Omental fat pad (tissue), 4 donors: Measurements from ENCODE around the gene ITPRID1. TPM values are rescaled to one million over a fixed set of nuclear protein-coding genes. Genes with fewer than 3 reads are reported as not detected.

Source experiments
- ATAC-seq: fragments of 150-250 bp; one replicate; pipeline ENCODE4 v1.9.1; 2016; ENCODE audit warnings: mild to moderate bottlenecking, moderate library complexity; ENCODE audit not compliant: low FRiP score
- DNase-seq: peaks from one replicate; pipeline ENCODE4 v3.0.0-alpha.2; 2019; ENCODE audit warnings: low spot score
- total RNA-seq, 4 donors: library from RNA; depleted of rRNA; stranded (reverse); fragments of >200 nt; gene quantifications; one replicate each; pipeline ENCODE4 v1.1.0, GENCODE V29; 2016
- TF ChIP-seq, protein P1 (sequence below), 3 donors: fragments of 450-650 bp; IDR thresholded peaks; one replicate each; pipeline ENCODE4 v1.5.1; 2016 to 2017; ENCODE audit warnings: antibody characterized with exemption in 3 of 3, mild to moderate bottlenecking in 3 of 3, moderate library complexity in 2 of 3

ITPRID1 gene
- total RNA-seq, 4 donors from 2014 or later = not detected

DNA sequence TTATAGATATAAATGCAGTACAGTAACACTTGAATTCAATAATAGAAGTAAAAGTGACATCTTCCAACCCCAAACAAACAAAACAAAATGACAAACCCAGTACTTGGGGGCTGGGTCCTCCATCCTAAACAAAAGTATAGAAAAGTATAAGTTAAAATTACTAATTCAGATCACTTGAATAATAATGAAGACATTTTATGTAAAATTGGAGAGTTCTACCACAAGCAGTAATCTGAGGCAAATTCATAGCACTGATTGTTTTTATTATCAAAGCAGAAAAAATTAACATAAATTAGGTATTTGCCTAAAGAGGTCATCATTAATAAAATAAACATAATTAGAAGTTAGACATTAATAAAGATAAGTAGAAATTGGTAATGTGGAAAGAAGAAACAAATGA, 81.5 kb downstream of the ITPRID1 start:
- DNase-seq (no peak), ATAC-seq (no peak)
- TF ChIP-seq, protein P1, sequence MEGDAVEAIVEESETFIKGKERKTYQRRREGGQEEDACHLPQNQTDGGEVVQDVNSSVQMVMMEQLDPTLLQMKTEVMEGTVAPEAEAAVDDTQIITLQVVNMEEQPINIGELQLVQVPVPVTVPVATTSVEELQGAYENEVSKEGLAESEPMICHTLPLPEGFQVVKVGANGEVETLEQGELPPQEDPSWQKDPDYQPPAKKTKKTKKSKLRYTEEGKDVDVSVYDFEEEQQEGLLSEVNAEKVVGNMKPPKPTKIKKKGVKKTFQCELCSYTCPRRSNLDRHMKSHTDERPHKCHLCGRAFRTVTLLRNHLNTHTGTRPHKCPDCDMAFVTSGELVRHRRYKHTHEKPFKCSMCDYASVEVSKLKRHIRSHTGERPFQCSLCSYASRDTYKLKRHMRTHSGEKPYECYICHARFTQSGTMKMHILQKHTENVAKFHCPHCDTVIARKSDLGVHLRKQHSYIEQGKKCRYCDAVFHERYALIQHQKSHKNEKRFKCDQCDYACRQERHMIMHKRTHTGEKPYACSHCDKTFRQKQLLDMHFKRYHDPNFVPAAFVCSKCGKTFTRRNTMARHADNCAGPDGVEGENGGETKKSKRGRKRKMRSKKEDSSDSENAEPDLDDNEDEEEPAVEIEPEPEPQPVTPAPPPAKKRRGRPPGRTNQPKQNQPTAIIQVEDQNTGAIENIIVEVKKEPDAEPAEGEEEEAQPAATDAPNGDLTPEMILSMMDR (IDR thresholded peaks at IDR 0.05) = no peak

DNA sequence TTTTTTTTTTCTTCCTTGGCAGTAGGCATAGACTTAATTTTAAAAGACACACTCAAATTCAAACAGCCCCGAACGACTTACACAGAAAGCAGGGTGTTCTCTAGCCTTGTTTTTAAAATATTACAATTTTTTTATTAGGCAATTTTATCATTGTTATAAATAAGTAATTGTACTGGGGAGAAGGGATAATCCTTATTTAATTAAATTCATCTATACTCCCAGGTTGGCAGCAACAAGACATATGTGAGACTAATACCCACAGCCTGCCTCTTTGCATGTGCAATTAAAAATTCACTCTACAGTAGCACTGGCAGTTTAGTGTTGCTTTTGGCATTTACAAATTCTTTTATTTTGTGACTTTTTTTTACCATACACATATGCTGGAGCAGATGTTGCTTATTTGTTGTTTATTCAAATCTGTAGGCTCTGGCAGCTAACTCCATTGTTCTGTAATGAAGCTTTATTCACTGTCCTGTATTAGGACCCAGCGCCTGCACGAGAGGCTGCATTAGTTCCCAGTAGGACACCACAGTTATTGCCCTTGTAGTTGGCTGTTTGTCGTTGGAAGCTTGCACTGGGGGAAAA, 88.2 kb downstream of the ITPRID1 start:
- TF ChIP-seq, protein P1 (IDR thresholded peaks at IDR 0.05) = no peak
- no peak for ATAC-seq
- DNase-seq = no peak

DNA sequence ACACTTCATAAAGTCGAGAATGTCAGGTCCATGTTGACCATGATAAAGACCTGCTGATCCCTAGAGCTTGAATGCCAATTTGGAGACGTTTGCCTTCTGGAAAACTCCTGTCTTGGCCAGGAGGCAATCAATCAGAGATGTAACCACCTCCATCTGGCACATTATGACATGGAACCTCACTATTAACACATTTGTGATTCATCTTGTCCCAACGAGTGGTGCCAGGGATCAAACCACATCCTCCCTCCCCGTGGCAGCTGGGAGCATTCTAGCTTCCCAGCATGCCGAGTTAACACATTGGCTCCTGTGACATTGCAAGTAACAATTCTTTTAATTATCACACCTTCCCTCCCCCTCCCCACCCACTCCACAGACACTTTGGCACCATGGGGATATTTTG, 89.2 kb downstream of the ITPRID1 start:
- TF ChIP-seq, protein P1 (IDR thresholded peaks at IDR 0.05) = no peak
- DNase-seq (no peak), ATAC-seq (no peak)

DNA sequence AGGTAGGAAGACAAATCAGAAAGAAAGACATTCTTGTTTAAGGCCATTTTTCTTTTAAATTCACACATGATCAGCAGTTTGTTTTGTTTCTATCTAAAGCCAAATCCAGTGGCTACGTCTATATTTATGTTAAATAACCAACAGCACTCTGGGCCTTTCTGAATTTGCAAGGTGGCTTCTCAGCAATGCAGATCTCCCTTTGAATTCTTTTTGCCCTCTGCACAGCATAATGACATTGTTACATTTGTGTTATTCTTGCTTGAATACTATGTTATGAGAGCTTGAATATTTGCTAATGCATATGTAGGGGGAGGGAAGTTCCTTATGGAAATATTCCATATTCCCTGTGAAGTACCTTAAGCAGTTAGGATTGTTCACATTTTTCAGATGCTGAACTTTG, 99.7 kb downstream of the ITPRID1 start:
- ATAC-seq (no peak), DNase-seq (no peak)
- TF ChIP-seq, protein P1 (IDR thresholded peaks at IDR 0.05) = no peak

DNA sequence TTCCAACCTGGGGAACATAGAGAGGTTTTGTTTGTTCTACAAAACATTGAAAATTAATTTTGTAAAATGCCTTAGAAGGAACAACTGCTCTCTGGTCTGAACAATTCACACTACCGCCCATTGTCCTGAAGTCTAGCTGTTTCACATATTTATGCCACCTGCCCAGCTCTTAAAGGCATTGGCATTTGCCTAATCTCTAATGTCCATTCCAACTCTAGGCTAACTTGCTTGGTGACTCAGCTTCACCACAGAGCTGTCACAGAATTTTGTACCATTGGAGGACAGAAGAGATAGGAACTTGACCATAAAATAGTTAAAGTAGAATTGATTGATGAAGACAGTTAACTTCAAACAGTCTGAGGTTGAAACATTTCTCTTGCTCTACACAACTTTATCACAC, 119.6 kb downstream of the ITPRID1 start:
- DNase-seq (no peak), ATAC-seq (no peak)
- TF ChIP-seq, protein P1 (IDR thresholded peaks at IDR 0.05) = no peak

DNA sequence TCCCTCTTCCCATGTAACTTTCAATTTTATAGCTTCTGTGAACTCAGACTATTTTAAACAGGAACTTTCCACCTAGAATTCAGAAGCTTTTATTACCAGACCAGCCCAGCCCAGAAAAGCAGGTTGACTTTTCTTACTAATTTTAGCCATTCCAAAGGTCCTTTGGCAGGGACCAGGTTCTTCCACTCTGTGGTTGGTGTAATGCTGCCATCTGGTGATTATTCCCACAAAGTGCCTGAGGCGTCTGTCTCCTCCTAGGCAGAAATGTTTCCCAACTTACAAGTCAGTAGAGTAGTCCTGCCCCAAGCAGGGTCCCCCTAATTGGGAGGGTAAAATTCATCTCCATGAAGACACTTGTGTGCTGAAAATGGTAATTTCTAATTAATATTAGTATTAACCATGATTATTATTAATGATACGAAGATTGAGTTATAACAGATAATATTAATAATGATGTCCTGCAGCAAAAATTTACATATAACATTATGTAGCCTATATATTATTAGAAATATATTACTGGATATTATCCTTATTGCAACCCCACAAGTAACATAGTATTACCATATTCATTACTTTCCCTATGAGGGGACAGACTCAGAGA, 120.1 kb downstream of the ITPRID1 start:
- DNase-seq = no peak
- no peak for ATAC-seq
- TF ChIP-seq, protein P1 (IDR thresholded peaks at IDR 0.05) = no peak

DNA sequence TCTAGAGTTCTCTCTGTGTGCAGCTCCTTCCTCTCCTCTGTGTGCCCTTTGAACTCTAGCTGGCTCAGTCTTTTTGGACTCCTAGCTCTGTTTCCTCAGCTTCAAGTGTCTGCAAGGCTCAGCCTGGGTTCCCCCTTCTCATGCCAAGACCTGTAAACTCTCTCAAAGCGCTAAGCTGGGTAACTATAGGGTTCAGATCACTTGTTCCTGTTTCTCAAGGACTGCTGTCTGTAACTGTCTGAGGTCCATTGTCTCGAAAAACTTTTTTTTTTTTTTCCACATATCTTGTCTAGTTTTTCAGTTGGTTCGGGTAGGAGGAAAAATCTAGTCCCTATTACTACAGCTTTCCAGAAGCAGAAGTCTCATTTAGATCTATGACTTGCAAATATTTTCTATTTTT, 126.5 kb downstream of the ITPRID1 start:
- DNase-seq (no peak), ATAC-seq (no peak)
- TF ChIP-seq, protein P1 (IDR thresholded peaks at IDR 0.05) = no peak
